Right lung (tissue), 5 donors: ENCODE results near the gene PAXX. TPM values are rescaled to one million over a fixed set of nuclear protein-coding genes. Genes with fewer than 3 reads are reported as not detected.

ENCODE experiments used
- polyA plus RNA-seq, 5 donors: library from polyadenylated mRNA; unstranded; fragments of 120-200 nt; gene quantifications; one replicate each; pipeline versions ENCODE4 v1.2.1 to v1.2.3, GENCODE V29; 2013; ENCODE audit warnings: inconsistent platforms in 1 of 5, low replicate concordance in 1 of 5; ENCODE audit not compliant: insufficient read length in 5 of 5, insufficient read depth in 1 of 5

Gene PAXX
- polyA plus RNA-seq, 5 donors, result 26.2 to 57.5 (median 36.8) TPM

Other genes starting within 250 kb of the PAXX start
- gene LCN10, start 249.5 kb upstream of the PAXX start, polyA plus RNA-seq, result under 1 TPM; 0.12 to 0.76 (median 0.31) TPM
- not detected for gene LCN6, start 243.9 kb upstream of the PAXX start, polyA plus RNA-seq
- gene LCN8, start 234.2 kb upstream of the PAXX start, polyA plus RNA-seq, result under 1 TPM in 1 of 5 donors, not detected in 4; 0.72 TPM
- 1 to 10 TPM in 1 of 5 donors, under 1 TPM in 4; 0.07 to 2.2 (median 0.10) TPM for gene LCN15, start 227.9 kb upstream of the PAXX start, polyA plus RNA-seq
- 10 to 100 TPM; 42.6 to 74.3 (median 54.0) TPM for gene TMEM141, start 201.1 kb upstream of the PAXX start, polyA plus RNA-seq
- 10 to 100 TPM in 1 of 5 donors, 1 to 10 TPM in 4; 5.9 to 10.6 (median 7.7) TPM for gene CCDC183, start 196.1 kb upstream of the PAXX start, polyA plus RNA-seq
- 10 to 100 TPM; 46.3 to 79.6 (median 54.0) TPM for gene RABL6, start 184.5 kb upstream of the PAXX start, polyA plus RNA-seq
- 1 to 10 TPM in 3 of 5 donors, under 1 TPM in 2; 0.56 to 1.9 (median 1.1) TPM for gene AJM1, start 149.9 kb upstream of the PAXX start, polyA plus RNA-seq
- gene PHPT1, start 143.0 kb upstream of the PAXX start, polyA plus RNA-seq, result 100 to 1,000 TPM in 1 of 5 donors, 10 to 100 TPM in 4; 57.7 to 161 (median 84.7) TPM
- gene MAMDC4, start 140.1 kb upstream of the PAXX start, polyA plus RNA-seq, result 1 to 10 TPM; 4.5 to 9.5 (median 6.7) TPM
- gene EDF1, start 126.1 kb upstream of the PAXX start, polyA plus RNA-seq, result 100 to 1,000 TPM; 326 to 525 (median 367) TPM
- gene TRAF2, start 105.9 kb upstream of the PAXX start, polyA plus RNA-seq, result 10 to 100 TPM; 10.8 to 16.5 (median 13.9) TPM
- gene FBXW5, start 47.7 kb upstream of the PAXX start, polyA plus RNA-seq, result 10 to 100 TPM; 28.1 to 74.7 (median 42.7) TPM
- gene C8G, start 47.2 kb upstream of the PAXX start, polyA plus RNA-seq, result under 1 TPM in 4 of 5 donors, not detected in 1; 0.33 to 0.78 (median 0.41) TPM
- 10 to 100 TPM in 3 of 5 donors, 1 to 10 TPM in 2; 9.1 to 25.3 (median 21.1) TPM for gene LCN12, start 40.1 kb upstream of the PAXX start, polyA plus RNA-seq
- gene PTGDS, start 14.9 kb upstream of the PAXX start, polyA plus RNA-seq, result 10 to 100 TPM; 21.1 to 66.2 (median 29.6) TPM
- 1 to 10 TPM in 2 of 5 donors, under 1 TPM in 3; 0.59 to 1.9 (median 0.89) TPM for gene LCNL1, start 9.4 kb upstream of the PAXX start, polyA plus RNA-seq
- gene CLIC3, start 4.1 kb downstream of the PAXX start, polyA plus RNA-seq, result 10 to 100 TPM; 25.9 to 74.3 (median 43.8) TPM
- gene ABCA2, start 35.8 kb downstream of the PAXX start, polyA plus RNA-seq, result 10 to 100 TPM; 16.0 to 35.7 (median 21.0) TPM
- gene FUT7, start 39.7 kb downstream of the PAXX start, polyA plus RNA-seq, result under 1 TPM in 1 of 5 donors, not detected in 4; 0.08 TPM
- 10 to 100 TPM; 20.6 to 61.5 (median 33.8) TPM for gene NPDC1, start 53.8 kb downstream of the PAXX start, polyA plus RNA-seq
- gene ENTPD2, start 61.6 kb downstream of the PAXX start, polyA plus RNA-seq, result 1 to 10 TPM; 2.0 to 5.4 (median 3.2) TPM
- 10 to 100 TPM in 3 of 5 donors, 1 to 10 TPM in 2; 8.9 to 13.7 (median 10.3) TPM for gene SAPCD2, start 78.1 kb downstream of the PAXX start, polyA plus RNA-seq
- 1 to 10 TPM; 4.6 to 8.4 (median 5.6) TPM for gene UAP1L1, start 85.1 kb downstream of the PAXX start, polyA plus RNA-seq
- 10 to 100 TPM; 50.7 to 68.6 (median 60.1) TPM for gene MAN1B1, start 94.6 kb downstream of the PAXX start, polyA plus RNA-seq
- 10 to 100 TPM; 27.2 to 50.4 (median 48.6) TPM for gene DPP7, start 122.3 kb downstream of the PAXX start, polyA plus RNA-seq
- gene GRIN1, start 146.7 kb downstream of the PAXX start, polyA plus RNA-seq, result under 1 TPM; 0.12 to 0.51 (median 0.23) TPM
- gene LRRC26, start 177.6 kb downstream of the PAXX start, polyA plus RNA-seq, result under 1 TPM in 4 of 5 donors, not detected in 1; 0.23 to 0.49 (median 0.37) TPM
- gene TMEM210, start 179.6 kb downstream of the PAXX start, polyA plus RNA-seq, result not detected
- 10 to 100 TPM; 34.4 to 53.0 (median 44.4) TPM for gene ANAPC2, start 196.1 kb downstream of the PAXX start, polyA plus RNA-seq
- 10 to 100 TPM; 34.4 to 69.2 (median 43.9) TPM for gene SSNA1, start 196.3 kb downstream of the PAXX start, polyA plus RNA-seq
- 10 to 100 TPM in 2 of 5 donors, 1 to 10 TPM in 3; 5.9 to 12.1 (median 7.6) TPM for gene TPRN, start 208.3 kb downstream of the PAXX start, polyA plus RNA-seq
- 10 to 100 TPM; 31.5 to 40.1 (median 35.4) TPM for gene TMEM203, start 213.2 kb downstream of the PAXX start, polyA plus RNA-seq
- 10 to 100 TPM in 2 of 5 donors, 1 to 10 TPM in 3; 6.9 to 16.1 (median 9.8) TPM for gene NDOR1, start 213.3 kb downstream of the PAXX start, polyA plus RNA-seq
- 10 to 100 TPM in 1 of 5 donors, 1 to 10 TPM in 4; 3.2 to 10.8 (median 6.3) TPM for gene RNF208, start 229.8 kb downstream of the PAXX start, polyA plus RNA-seq
- 1 to 10 TPM in 4 of 5 donors, under 1 TPM in 1; 0.96 to 3.0 (median 2.0) TPM for gene CYSRT1, start 232.8 kb downstream of the PAXX start, polyA plus RNA-seq
- 1 to 10 TPM; 1.5 to 3.8 (median 3.5) TPM for gene RNF224, start 235.1 kb downstream of the PAXX start, polyA plus RNA-seq
- gene SLC34A3, start 238.5 kb downstream of the PAXX start, polyA plus RNA-seq, result 1 to 10 TPM in 4 of 5 donors, under 1 TPM in 1; 0.84 to 2.5 (median 1.9) TPM
- gene TUBB4B, start 248.9 kb downstream of the PAXX start, polyA plus RNA-seq, result 100 to 1,000 TPM; 211 to 322 (median 258) TPM